Liver (tissue), 9 donors: ENCODE results near the gene HRH3. TPM values are rescaled to one million over a fixed set of nuclear protein-coding genes. Genes with fewer than 3 reads are reported as not detected.
A peak's percentile ranks its signal among the peaks of the same experiment; 100 is the strongest.

Source experiments
- DNase-seq: peaks from one replicate; pipeline ENCODE4 v3.0.0-alpha.2; 2017; ENCODE audit warnings: low spot score
- H3K27ac ChIP-seq, 2 donors: one replicate each; pipeline ENCODE4 v1.7.0; 2013; ENCODE audit warnings: inconsistent platforms in 2 of 2, low read length in 2 of 2, control low read depth in 1 of 2, low read depth in 1 of 2, mild to moderate bottlenecking in 1 of 2
- H3K27me3 ChIP-seq, 4 donors: one replicate each; pipeline versions ENCODE4 v1.6.1 to v1.7.0; 2013; ENCODE audit warnings: low read length in 3 of 4, inconsistent platforms in 1 of 4, mild to moderate bottlenecking in 1 of 4, moderate library complexity in 1 of 4; ENCODE audit not compliant: control insufficient read depth in 4 of 4, insufficient read depth in 4 of 4
- H3K36me3 ChIP-seq, 4 donors: one replicate each; pipeline versions ENCODE4 v1.6.1 to v1.7.0; 2013; ENCODE audit warnings: low read length in 3 of 4, mild to moderate bottlenecking in 3 of 4, low read depth in 1 of 4, moderate library complexity in 1 of 4; ENCODE audit not compliant: control insufficient read depth in 4 of 4, insufficient read depth in 3 of 4
- H3K4me1 ChIP-seq, 4 donors: one replicate each; pipeline versions ENCODE4 v1.6.1 to v1.7.0; 2013; ENCODE audit warnings: low read length in 3 of 4, mild to moderate bottlenecking in 3 of 4, moderate library complexity in 1 of 4; ENCODE audit not compliant: control insufficient read depth in 4 of 4, insufficient read depth in 4 of 4
- H3K4me3 ChIP-seq, 3 donors: one replicate each; pipeline versions ENCODE4 v1.6.1 to v1.7.0; 2013; ENCODE audit warnings: low read length in 3 of 3, control low read depth in 1 of 3, low read depth in 1 of 3, mild to moderate bottlenecking in 1 of 3
- H3K9ac ChIP-seq, 2 donors: one replicate each; pipeline ENCODE4 v1.7.0; 2013; ENCODE audit warnings: low read length in 2 of 2, mild to moderate bottlenecking in 2 of 2, moderate library complexity in 2 of 2, control low read depth in 1 of 2, low read depth in 1 of 2
- H3K9me3 ChIP-seq, 4 donors: one replicate each; pipeline versions ENCODE4 v1.6.1 to v1.7.0; 2013; ENCODE audit warnings: low read length in 3 of 4; ENCODE audit not compliant: control insufficient read depth in 4 of 4
- ATF3 ChIP-seq: IDR thresholded peaks from 2 replicates; pipeline ENCODE4 v1.6.1; 2016; ENCODE audit warnings: antibody characterized with exemption
- EGR1 ChIP-seq, 2 donors: IDR thresholded peaks; 2 replicates each; pipeline ENCODE4 v1.6.1; 2016 to 2018; ENCODE audit warnings: antibody characterized with exemption in 2 of 2, low read depth in 2 of 2
- FOXA1 ChIP-seq: IDR thresholded peaks from 2 replicates; pipeline ENCODE4 v1.6.1; 2016; ENCODE audit warnings: antibody characterized with exemption
- GABPA ChIP-seq, 2 donors: IDR thresholded peaks in 1 of 2; conservative IDR thresholded peaks in 1 of 2; 2 replicates each; pipeline ENCODE4 v1.6.1; 2016; ENCODE audit warnings: antibody characterized with exemption in 2 of 2, mild to moderate bottlenecking in 1 of 2, moderate library complexity in 1 of 2
- HNF4A ChIP-seq, 2 donors: conservative IDR thresholded peaks; 2 replicates each; pipeline ENCODE4 v1.6.1; 2016; ENCODE audit warnings: antibody characterized with exemption in 2 of 2, mild to moderate bottlenecking in 2 of 2
- HNF4G ChIP-seq: IDR thresholded peaks from 2 replicates; pipeline ENCODE4 v1.6.1; 2016; ENCODE audit warnings: antibody characterized with exemption
- JUND ChIP-seq, 2 donors: IDR thresholded peaks; 2 replicates each; pipeline ENCODE4 v1.6.1; 2016; ENCODE audit warnings: antibody characterized with exemption in 2 of 2
- NR2F2 ChIP-seq: IDR thresholded peaks from 2 replicates; pipeline ENCODE4 v1.6.1; 2016; ENCODE audit warnings: antibody characterized with exemption
- RAD21 ChIP-seq, 2 donors: IDR thresholded peaks; 2 replicates each; pipeline ENCODE4 v1.6.1; 2016; ENCODE audit warnings: antibody characterized with exemption in 2 of 2, mild to moderate bottlenecking in 2 of 2
- RXRA ChIP-seq, 2 donors: IDR thresholded peaks; 2 replicates each; pipeline ENCODE4 v1.6.1; 2017 to 2018; ENCODE audit warnings: antibody characterized with exemption in 2 of 2, mild to moderate bottlenecking in 1 of 2
- SP1 ChIP-seq: IDR thresholded peaks from 2 replicates; pipeline ENCODE4 v1.6.1; 2018; ENCODE audit warnings: antibody characterized with exemption, mild to moderate bottlenecking
- TAF1 ChIP-seq: conservative IDR thresholded peaks from 2 replicates; pipeline ENCODE4 v1.6.1; 2016; ENCODE audit warnings: antibody characterized with exemption, mild to moderate bottlenecking
- YY1 ChIP-seq: IDR thresholded peaks from 2 replicates; pipeline ENCODE4 v1.6.1; 2016; ENCODE audit warnings: antibody characterized with exemption, mild to moderate bottlenecking
- WGBS: extraction: QIAGEN DNeasy Blood & Tissue Kit; methylation state at CpG from one replicate; pipeline ENCODE4 v1.1.7; 2013; 5-methylcytosine and 5-hydroxymethylcytosine counted together
- polyA plus RNA-seq, 2 donors: library from polyadenylated mRNA; stranded (reverse) in 1 of 2; unstranded in 1 of 2; fragments of 200-250 nt in 1 of 2; fragments of >200 nt in 1 of 2; fragmentation: Nextera tagmentation in 1 of 2; extraction: Ambion mirVana in 1 of 2; gene quantifications; one replicate each; pipeline versions ENCODE4 v1.2.1 to v1.2.3, GENCODE V29; 2013 to 2015
- total RNA-seq, 2 donors: library from RNA; depleted of rRNA; stranded (reverse); fragments of >200 nt; gene quantifications; one replicate each; pipeline ENCODE4 v1.2.3, GENCODE V29; 2014
- TF ChIP-seq, protein P1 (sequence below): IDR thresholded peaks from 2 replicates; pipeline ENCODE4 v1.6.1; 2016; ENCODE audit warnings: antibody characterized with exemption
- TF ChIP-seq, protein P2 (sequence below): IDR thresholded peaks from 2 replicates; pipeline ENCODE4 v1.6.1; 2016; ENCODE audit warnings: antibody characterized with exemption, mild to moderate bottlenecking
- TF ChIP-seq, protein P3 (sequence below): fragments of 150-350 bp; IDR thresholded peaks from 2 replicates; pipeline ENCODE4 v1.5.1; 2017; ENCODE audit warnings: improper control_type of control experiment, low read depth, low read length; ENCODE audit not compliant: missing input control
- donor health status: healthy.
- donor health status: healthy.
- donor health status: healthy.
- donor health status: healthy.
- donor health status: healthy.

HRH3 gene
- total and polyA plus RNA-seq, 4 donors, result not detected

DNA sequence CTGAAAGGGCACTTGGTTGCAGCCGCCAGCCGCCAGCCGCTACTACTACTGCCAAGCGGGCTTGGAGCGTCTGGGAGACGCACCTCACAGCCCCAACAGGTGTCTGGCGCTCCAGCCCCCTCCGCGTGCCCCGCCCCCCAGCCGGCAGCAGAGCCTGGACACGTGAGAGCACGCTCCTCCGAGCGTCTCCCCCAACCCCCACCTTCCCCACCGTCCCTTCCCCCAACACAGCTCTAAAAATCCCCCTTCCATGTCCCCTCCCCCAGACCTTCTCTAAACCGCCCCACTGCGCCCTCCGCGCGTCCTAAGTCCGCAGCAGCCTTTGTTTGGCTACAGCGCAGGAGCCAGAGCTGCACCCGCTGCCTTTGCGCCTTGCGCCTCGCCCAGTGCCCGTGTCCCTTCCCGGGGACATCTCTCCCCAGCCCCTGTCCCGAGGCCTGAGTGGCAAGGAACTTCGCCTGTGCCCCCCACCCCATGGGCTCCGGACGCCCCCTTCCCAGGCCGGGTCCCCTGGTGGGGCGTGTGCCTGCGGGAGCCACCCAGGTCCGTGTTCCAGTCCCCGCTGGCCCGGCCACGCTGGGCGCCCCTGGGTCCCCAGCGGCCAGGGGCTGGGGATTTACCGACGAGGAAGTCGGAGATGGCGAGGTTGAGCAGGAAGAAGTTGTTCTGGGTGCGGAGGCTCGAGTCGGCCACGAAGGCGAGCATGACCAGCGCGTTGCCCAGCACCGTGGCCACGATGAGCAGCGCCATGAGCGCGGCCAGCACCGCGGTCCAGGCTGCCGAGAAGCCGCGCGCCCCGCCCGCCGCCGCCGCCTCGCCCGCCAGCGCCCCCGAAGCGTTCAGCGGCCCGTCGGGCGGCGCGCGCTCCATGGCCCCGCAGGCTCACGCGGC is 732 bp downstream of the HRH3 start:
- Histone ChIP-seq H3K4me3 (peak overlapping the region in 1 of 3 donors; percentile 55), H3K27ac (no peak overlapping the region), H3K4me1 (peaks cover 4 to 20% (median 13%) of the 10 kb centered on the region in 4 donors), H3K9ac (no peak overlapping the region), H3K9me3 (no peaks in the 10 kb centered on the region), H3K36me3 (no peaks in the 10 kb centered on the region), H3K27me3 (peaks cover 5 to 11% (median 9%) of the 10 kb centered on the region in 4 donors)
- TF ChIP-seq NR2F2, result no peak
- no peak for TF ChIP-seq YY1
- TF ChIP-seq HNF4A (conservative IDR thresholded peaks at IDR 0.05), result no peak
- TF ChIP-seq, protein P1, sequence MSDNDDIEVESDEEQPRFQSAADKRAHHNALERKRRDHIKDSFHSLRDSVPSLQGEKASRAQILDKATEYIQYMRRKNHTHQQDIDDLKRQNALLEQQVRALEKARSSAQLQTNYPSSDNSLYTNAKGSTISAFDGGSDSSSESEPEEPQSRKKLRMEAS, result no peak
- no peak for TF ChIP-seq EGR1 (IDR thresholded peaks at IDR 0.05; ENCODE audit: low read depth in 2 of 2)
- no peak for TF ChIP-seq FOXA1
- TF ChIP-seq ATF3, result no peak
- TF ChIP-seq JUND (IDR thresholded peaks at IDR 0.05), result no peak
- TF ChIP-seq, protein P2, sequence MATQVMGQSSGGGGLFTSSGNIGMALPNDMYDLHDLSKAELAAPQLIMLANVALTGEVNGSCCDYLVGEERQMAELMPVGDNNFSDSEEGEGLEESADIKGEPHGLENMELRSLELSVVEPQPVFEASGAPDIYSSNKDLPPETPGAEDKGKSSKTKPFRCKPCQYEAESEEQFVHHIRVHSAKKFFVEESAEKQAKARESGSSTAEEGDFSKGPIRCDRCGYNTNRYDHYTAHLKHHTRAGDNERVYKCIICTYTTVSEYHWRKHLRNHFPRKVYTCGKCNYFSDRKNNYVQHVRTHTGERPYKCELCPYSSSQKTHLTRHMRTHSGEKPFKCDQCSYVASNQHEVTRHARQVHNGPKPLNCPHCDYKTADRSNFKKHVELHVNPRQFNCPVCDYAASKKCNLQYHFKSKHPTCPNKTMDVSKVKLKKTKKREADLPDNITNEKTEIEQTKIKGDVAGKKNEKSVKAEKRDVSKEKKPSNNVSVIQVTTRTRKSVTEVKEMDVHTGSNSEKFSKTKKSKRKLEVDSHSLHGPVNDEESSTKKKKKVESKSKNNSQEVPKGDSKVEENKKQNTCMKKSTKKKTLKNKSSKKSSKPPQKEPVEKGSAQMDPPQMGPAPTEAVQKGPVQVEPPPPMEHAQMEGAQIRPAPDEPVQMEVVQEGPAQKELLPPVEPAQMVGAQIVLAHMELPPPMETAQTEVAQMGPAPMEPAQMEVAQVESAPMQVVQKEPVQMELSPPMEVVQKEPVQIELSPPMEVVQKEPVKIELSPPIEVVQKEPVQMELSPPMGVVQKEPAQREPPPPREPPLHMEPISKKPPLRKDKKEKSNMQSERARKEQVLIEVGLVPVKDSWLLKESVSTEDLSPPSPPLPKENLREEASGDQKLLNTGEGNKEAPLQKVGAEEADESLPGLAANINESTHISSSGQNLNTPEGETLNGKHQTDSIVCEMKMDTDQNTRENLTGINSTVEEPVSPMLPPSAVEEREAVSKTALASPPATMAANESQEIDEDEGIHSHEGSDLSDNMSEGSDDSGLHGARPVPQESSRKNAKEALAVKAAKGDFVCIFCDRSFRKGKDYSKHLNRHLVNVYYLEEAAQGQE, result no peak
- TF ChIP-seq, protein P3, sequence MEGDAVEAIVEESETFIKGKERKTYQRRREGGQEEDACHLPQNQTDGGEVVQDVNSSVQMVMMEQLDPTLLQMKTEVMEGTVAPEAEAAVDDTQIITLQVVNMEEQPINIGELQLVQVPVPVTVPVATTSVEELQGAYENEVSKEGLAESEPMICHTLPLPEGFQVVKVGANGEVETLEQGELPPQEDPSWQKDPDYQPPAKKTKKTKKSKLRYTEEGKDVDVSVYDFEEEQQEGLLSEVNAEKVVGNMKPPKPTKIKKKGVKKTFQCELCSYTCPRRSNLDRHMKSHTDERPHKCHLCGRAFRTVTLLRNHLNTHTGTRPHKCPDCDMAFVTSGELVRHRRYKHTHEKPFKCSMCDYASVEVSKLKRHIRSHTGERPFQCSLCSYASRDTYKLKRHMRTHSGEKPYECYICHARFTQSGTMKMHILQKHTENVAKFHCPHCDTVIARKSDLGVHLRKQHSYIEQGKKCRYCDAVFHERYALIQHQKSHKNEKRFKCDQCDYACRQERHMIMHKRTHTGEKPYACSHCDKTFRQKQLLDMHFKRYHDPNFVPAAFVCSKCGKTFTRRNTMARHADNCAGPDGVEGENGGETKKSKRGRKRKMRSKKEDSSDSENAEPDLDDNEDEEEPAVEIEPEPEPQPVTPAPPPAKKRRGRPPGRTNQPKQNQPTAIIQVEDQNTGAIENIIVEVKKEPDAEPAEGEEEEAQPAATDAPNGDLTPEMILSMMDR, result no peak
- TF ChIP-seq TAF1, result no peak
- no peak for DNase-seq
- 4% methylated on average over 84 of the region's 84 CpGs for WGBS

DNA sequence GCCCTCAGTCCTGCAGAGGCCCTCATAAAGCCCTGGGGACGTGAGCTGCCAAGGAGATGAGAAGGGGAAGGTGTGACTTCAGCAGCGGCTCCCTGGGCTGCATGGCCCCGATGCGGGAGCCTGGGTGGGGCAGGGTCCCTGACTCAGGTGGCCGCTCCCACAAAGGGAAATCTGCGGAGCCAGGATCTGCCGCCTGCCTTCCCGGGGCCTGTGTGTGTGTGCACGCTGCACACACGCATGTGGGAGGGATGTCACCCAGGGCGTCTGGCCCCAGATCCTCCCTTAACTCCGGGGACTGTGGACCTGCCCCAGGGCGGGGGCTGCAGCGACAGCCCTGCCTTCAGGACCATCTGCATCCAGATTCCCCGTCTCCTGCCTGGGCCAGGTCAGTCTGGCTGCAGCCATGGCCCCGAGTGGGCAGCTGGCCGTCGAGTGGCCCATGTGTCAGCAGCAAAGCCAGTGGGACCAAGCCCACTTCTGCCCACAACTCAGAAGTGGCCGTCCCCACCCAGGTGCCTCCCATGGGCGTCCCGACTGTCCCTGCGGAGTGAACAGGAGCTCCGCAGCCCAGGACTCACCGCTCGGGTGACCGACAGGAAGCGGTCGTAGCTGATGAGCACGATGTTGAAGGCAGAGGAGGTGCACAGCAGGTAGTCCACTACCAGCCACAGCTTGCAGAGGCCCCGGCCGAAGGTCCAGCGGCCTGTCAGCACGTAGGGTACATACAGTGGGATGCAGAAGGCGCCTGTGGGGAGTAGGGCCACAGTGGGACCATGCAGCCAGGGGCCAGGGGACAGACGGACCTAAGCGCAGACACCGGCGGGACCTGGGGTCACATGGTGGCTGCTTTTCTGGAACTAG is 1.9 kb downstream of the HRH3 start:
- H3K9me3 ChIP-seq, result no peaks in the 10 kb centered on the region
- H3K36me3 ChIP-seq, result no peaks in the 10 kb centered on the region
- DNase-seq, result no peak
- no peak overlapping the region for H3K27ac ChIP-seq
- WGBS, result 55% methylated on average over 38 of the region's 38 CpGs
- peaks cover 4 to 24% (median 13%) of the 10 kb centered on the region in 4 donors for H3K4me1 ChIP-seq
- no peak overlapping the region for H3K9ac ChIP-seq
- H3K4me3 ChIP-seq, result no peak overlapping the region
- H3K27me3 ChIP-seq, result peaks cover 5 to 11% (median 9%) of the 10 kb centered on the region in 4 donors
- TF ChIP-seq YY1 (no peak), HNF4G (no peak), RXRA (IDR thresholded peaks at IDR 0.05) (no peak), RAD21 (IDR thresholded peaks at IDR 0.05) (no peak), GABPA (IDR thresholded peaks at IDR 0.05 in 1 of 2, conservative IDR thresholded peaks at IDR 0.05 in 1 of 2) (no peak), SP1 (no peak), FOXA1 (no peak), NR2F2 (no peak)
- TF ChIP-seq, protein P1, result no peak
- TF ChIP-seq, protein P2, result no peak
- TF ChIP-seq, protein P3, result no peak
